ENCODE results near the gene MANBA.

The MANBA gene

GRCh38 chr4:102665527-102665926 lies 95.2 kb downstream of the MANBA start:
- Histone ChIP-seq H3K9me3 (replicated peaks; ENCODE audit: low read length) (no peaks in the 10 kb centered on the region), H3K36me3 (ENCODE audit: insufficient read depth, low read length) (no peaks in the 10 kb centered on the region), H3K4me1 (ENCODE audit: control insufficient read depth, insufficient read depth, low read length) (peaks cover 25% of the 10 kb centered on the region), H3K4me2 (ENCODE audit: low read length) (no peak overlapping the region), H3K9ac (ENCODE audit: low read depth, low read length) (no peak overlapping the region), H3K27me3 (ENCODE audit: control insufficient read depth, insufficient read depth, low read length) (no peaks in the 10 kb centered on the region), H3K4me3 (ENCODE audit: low read length) (no peak overlapping the region)

- Histone ChIP-seq H3K9me3 (replicated peaks; ENCODE audit: low read length) (no peaks in the 10 kb centered on the region), H3K4me2 (ENCODE audit: low read length) (no peak overlapping the region), H3K27me3 (ENCODE audit: control insufficient read depth, insufficient read depth, low read length) (no peaks in the 10 kb centered on the region), H3K4me1 (ENCODE audit: control insufficient read depth, insufficient read depth, low read length) (peaks cover 25% of the 10 kb centered on the region), H3K9ac (ENCODE audit: low read depth, low read length) (no peak overlapping the region), H3K4me3 (ENCODE audit: low read length) (no peak overlapping the region), H3K36me3 (ENCODE audit: insufficient read depth, low read length) (no peaks in the 10 kb centered on the region)
These were observed 97.7 kb downstream of the MANBA start for GRCh38 chr4:102663073-102663472.

GRCh38 chr4:102657206-102657605 lies 103.6 kb downstream of the MANBA start:
- H3K9me3 ChIP-seq (replicated peaks; ENCODE audit: low read length) = no peaks in the 10 kb centered on the region
- H3K4me1 ChIP-seq (ENCODE audit: control insufficient read depth, insufficient read depth, low read length) = no peaks in the 10 kb centered on the region
- H3K4me2 ChIP-seq (ENCODE audit: low read length) = no peak overlapping the region
- H3K36me3 ChIP-seq (ENCODE audit: insufficient read depth, low read length) = no peaks in the 10 kb centered on the region
- H3K27me3 ChIP-seq (ENCODE audit: control insufficient read depth, insufficient read depth, low read length) = no peaks in the 10 kb centered on the region
- H3K4me3 ChIP-seq (ENCODE audit: low read length) = no peak overlapping the region
- no peak overlapping the region for H3K9ac ChIP-seq (ENCODE audit: low read depth, low read length)

GRCh38 chr4:102647117-102647516 lies 113.7 kb downstream of the MANBA start:
- H3K4me3 ChIP-seq (ENCODE audit: low read length) = no peak overlapping the region
- no peaks in the 10 kb centered on the region for H3K9me3 ChIP-seq (replicated peaks; ENCODE audit: low read length)
- H3K27me3 ChIP-seq (ENCODE audit: control insufficient read depth, insufficient read depth, low read length) = no peaks in the 10 kb centered on the region
- H3K4me2 ChIP-seq (ENCODE audit: low read length) = no peak overlapping the region
- H3K9ac ChIP-seq (ENCODE audit: low read depth, low read length) = no peak overlapping the region
- peaks cover 13% of the 10 kb centered on the region for H3K4me1 ChIP-seq (ENCODE audit: control insufficient read depth, insufficient read depth, low read length)
- peaks cover 14% of the 10 kb centered on the region for H3K36me3 ChIP-seq (ENCODE audit: insufficient read depth, low read length)

GRCh38 chr4:102642631-102643298 lies 118.0 kb downstream of the MANBA start:
- H3K27me3 ChIP-seq (ENCODE audit: control insufficient read depth, insufficient read depth, low read length) = no peaks in the 10 kb centered on the region
- peak overlapping the region; percentile 36 for H3K9ac ChIP-seq (ENCODE audit: low read depth, low read length)
- H3K4me2 ChIP-seq (ENCODE audit: low read length) = peak overlapping the region; percentile 35
- peak overlapping the region; percentile 24 for H3K4me3 ChIP-seq (ENCODE audit: low read length)
- peaks cover 4% of the 10 kb centered on the region for H3K36me3 ChIP-seq (ENCODE audit: insufficient read depth, low read length)
- H3K9me3 ChIP-seq (replicated peaks; ENCODE audit: low read length) = no peaks in the 10 kb centered on the region
- H3K4me1 ChIP-seq (ENCODE audit: control insufficient read depth, insufficient read depth, low read length) = peaks cover 36% of the 10 kb centered on the region

- Histone ChIP-seq H3K9ac (ENCODE audit: low read depth, low read length) (no peak overlapping the region), H3K4me3 (ENCODE audit: low read length) (no peak overlapping the region), H3K4me2 (ENCODE audit: low read length) (no peak overlapping the region), H3K9me3 (replicated peaks; ENCODE audit: low read length) (no peaks in the 10 kb centered on the region), H3K27me3 (ENCODE audit: control insufficient read depth, insufficient read depth, low read length) (no peaks in the 10 kb centered on the region), H3K4me1 (ENCODE audit: control insufficient read depth, insufficient read depth, low read length) (peaks cover 36% of the 10 kb centered on the region), H3K36me3 (ENCODE audit: insufficient read depth, low read length) (peaks cover 4% of the 10 kb centered on the region)
These were observed 119.0 kb downstream of the MANBA start for GRCh38 chr4:102641793-102642192.

- no peaks in the 10 kb centered on the region for H3K36me3 ChIP-seq (ENCODE audit: insufficient read depth, low read length)
These were observed 120.1 kb downstream of the MANBA start for GRCh38 chr4:102640669-102641068.

GRCh38 chr4:102639598-102639997 lies 121.2 kb downstream of the MANBA start:
- Histone ChIP-seq H3K9ac (ENCODE audit: low read depth, low read length) (no peak overlapping the region), H3K36me3 (ENCODE audit: insufficient read depth, low read length) (no peaks in the 10 kb centered on the region), H3K27me3 (ENCODE audit: control insufficient read depth, insufficient read depth, low read length) (no peaks in the 10 kb centered on the region), H3K9me3 (replicated peaks; ENCODE audit: low read length) (no peaks in the 10 kb centered on the region), H3K4me1 (ENCODE audit: control insufficient read depth, insufficient read depth, low read length) (peaks cover 36% of the 10 kb centered on the region), H3K4me2 (ENCODE audit: low read length) (no peak overlapping the region), H3K4me3 (ENCODE audit: low read length) (no peak overlapping the region)

More at GRCh38 chr4:102640669-102641068, 120.1 kb downstream of the MANBA start:
- H3K9me3 ChIP-seq (replicated peaks; ENCODE audit: low read length) = no peaks in the 10 kb centered on the region
- no peaks in the 10 kb centered on the region for H3K27me3 ChIP-seq (ENCODE audit: control insufficient read depth, insufficient read depth, low read length)
- H3K4me2 ChIP-seq (ENCODE audit: low read length) = peak overlapping the region; percentile 7
- H3K4me1 ChIP-seq (ENCODE audit: control insufficient read depth, insufficient read depth, low read length) = peaks cover 36% of the 10 kb centered on the region
- H3K4me3 ChIP-seq (ENCODE audit: low read length) = peak overlapping the region; percentile 9
- H3K9ac ChIP-seq (ENCODE audit: low read depth, low read length) = no peak overlapping the region

GRCh38 chr4:102638621-102639020 lies 122.1 kb downstream of the MANBA start:
- no peak overlapping the region for H3K4me2 ChIP-seq (ENCODE audit: low read length)
- no peak overlapping the region for H3K9ac ChIP-seq (ENCODE audit: low read depth, low read length)
- H3K4me3 ChIP-seq (ENCODE audit: low read length) = no peak overlapping the region
- H3K36me3 ChIP-seq (ENCODE audit: insufficient read depth, low read length) = no peaks in the 10 kb centered on the region
- H3K27me3 ChIP-seq (ENCODE audit: control insufficient read depth, insufficient read depth, low read length) = no peaks in the 10 kb centered on the region
- H3K9me3 ChIP-seq (replicated peaks; ENCODE audit: low read length) = no peaks in the 10 kb centered on the region
- H3K4me1 ChIP-seq (ENCODE audit: control insufficient read depth, insufficient read depth, low read length) = peaks cover 36% of the 10 kb centered on the region

GRCh38 chr4:102637391-102637790 lies 123.4 kb downstream of the MANBA start:
- no peaks in the 10 kb centered on the region for H3K36me3 ChIP-seq (ENCODE audit: insufficient read depth, low read length)

GRCh38 chr4:102633100-102633499 lies 127.7 kb downstream of the MANBA start:
- Histone ChIP-seq H3K4me2 (ENCODE audit: low read length) (no peak overlapping the region), H3K9ac (ENCODE audit: low read depth, low read length) (no peak overlapping the region), H3K4me3 (ENCODE audit: low read length) (no peak overlapping the region), H3K4me1 (ENCODE audit: control insufficient read depth, insufficient read depth, low read length) (peaks cover 3% of the 10 kb centered on the region), H3K36me3 (ENCODE audit: insufficient read depth, low read length) (no peaks in the 10 kb centered on the region), H3K27me3 (ENCODE audit: control insufficient read depth, insufficient read depth, low read length) (no peaks in the 10 kb centered on the region), H3K9me3 (replicated peaks; ENCODE audit: low read length) (no peaks in the 10 kb centered on the region)

More at GRCh38 chr4:102637391-102637790, 123.4 kb downstream of the MANBA start:
- H3K27me3 ChIP-seq (ENCODE audit: control insufficient read depth, insufficient read depth, low read length) = no peaks in the 10 kb centered on the region
- no peak overlapping the region for H3K9ac ChIP-seq (ENCODE audit: low read depth, low read length)
- H3K4me1 ChIP-seq (ENCODE audit: control insufficient read depth, insufficient read depth, low read length) = peaks cover 26% of the 10 kb centered on the region
- no peak overlapping the region for H3K4me2 ChIP-seq (ENCODE audit: low read length)
- H3K9me3 ChIP-seq (replicated peaks; ENCODE audit: low read length) = no peaks in the 10 kb centered on the region
- no peak overlapping the region for H3K4me3 ChIP-seq (ENCODE audit: low read length)
